Endodermal cell (in vitro differentiated cells): ENCODE data around the gene NEK6. TPM values are rescaled to one million over a fixed set of nuclear protein-coding genes. Genes with fewer than 3 reads are reported as not detected.

Experiments
- DNase-seq: peaks from one replicate; pipeline ENCODE4 v3.0.0-alpha.2; 2017
- H3K27ac ChIP-seq: 2 replicates; pipeline ENCODE4 v1.5.1; 2013; ENCODE audit warnings: mild to moderate bottlenecking, low read depth, low read length, moderate library complexity
- H3K27me3 ChIP-seq: 2 replicates; pipeline ENCODE4 v1.6.1; 2013; ENCODE audit warnings: mild to moderate bottlenecking, low read length, moderate library complexity; ENCODE audit not compliant: insufficient read depth, control insufficient read depth, poor library complexity, severe bottlenecking
- H3K36me3 ChIP-seq: 2 replicates; pipeline ENCODE4 v1.7.0; 2013; ENCODE audit warnings: mild to moderate bottlenecking, low read length, moderate library complexity; ENCODE audit not compliant: control insufficient read depth, insufficient read depth
- H3K4me1 ChIP-seq: one replicate; pipeline ENCODE4 v1.7.0; 2013; ENCODE audit warnings: low read length; ENCODE audit not compliant: control insufficient read depth, insufficient read depth
- H3K4me3 ChIP-seq: 2 replicates; pipeline ENCODE4 v1.5.1; 2013; ENCODE audit warnings: mild to moderate bottlenecking, low read length, moderate library complexity
- H3K9ac ChIP-seq: 2 replicates; pipeline ENCODE4 v1.6.1; 2013; ENCODE audit warnings: mild to moderate bottlenecking, low read length, moderate library complexity; ENCODE audit not compliant: poor library complexity, severe bottlenecking; ENCODE audit errors: extremely low read depth
- H3K9me3 ChIP-seq: 2 replicates; pipeline ENCODE4 v1.6.1; 2013; ENCODE audit warnings: mild to moderate bottlenecking, low read length, moderate library complexity; ENCODE audit not compliant: control insufficient read depth
- H3K27ac Mint-ChIP-seq: 2 replicates; pipeline ENCODE4 v1.8.0; 2020; ENCODE audit warnings: mixed read lengths
- H3K27me3 Mint-ChIP-seq: 2 replicates; pipeline ENCODE4 v1.8.0; 2021; ENCODE audit warnings: mild to moderate bottlenecking, mixed read lengths; ENCODE audit not compliant: insufficient read depth
- H3K36me3 Mint-ChIP-seq: 2 replicates; pipeline ENCODE4 v1.8.0; 2020; ENCODE audit warnings: low read depth, mixed read lengths
- H3K4me1 Mint-ChIP-seq: 2 replicates; pipeline ENCODE4 v1.8.0; 2020; ENCODE audit warnings: mixed read lengths
- H3K4me3 Mint-ChIP-seq: 2 replicates; pipeline ENCODE4 v1.8.0; 2020; ENCODE audit warnings: mild to moderate bottlenecking, moderate library complexity, mixed read lengths
- H3K9me3 Mint-ChIP-seq: 2 replicates; pipeline ENCODE4 v1.8.0; 2020; ENCODE audit warnings: mild to moderate bottlenecking, mixed read lengths
- WGBS, 2 experiments: methylation state at CpG; one replicate each; pipeline versions ENCODE4 v1.1.5 to v1.1.7; 2013; ENCODE audit warnings: missing lambda C conversion rate in 2 of 2, mixed read lengths in 1 of 2; ENCODE audit not compliant: insufficient coverage in 1 of 2, insufficient read length in 1 of 2; 5-methylcytosine and 5-hydroxymethylcytosine counted together
- total RNA-seq, 2 donors: library from RNA; stranded (reverse); fragmentation: NEBNext Ultra II Directional in 1 of 2; extraction: Animal tissue kit (Norgen Biotek cat#: 25700) in 1 of 2; gene quantifications; 2 replicates in 1 of 2; 3 replicates in 1 of 2; pipeline ENCODE4 v1.2.1, GENCODE V29; 2021
- TF ChIP-seq, protein P1 (sequence below): fragments of 200-600 bp; sonication (generic); conservative IDR thresholded peaks from 2 replicates; pipeline ENCODE4 v1.5.0; 2021; ENCODE audit warnings: antibody characterized with exemption, mild to moderate bottlenecking

Gene NEK6
- total RNA-seq, 2 donors from 2014 or later: 17.1 to 32.5 TPM

DNA sequence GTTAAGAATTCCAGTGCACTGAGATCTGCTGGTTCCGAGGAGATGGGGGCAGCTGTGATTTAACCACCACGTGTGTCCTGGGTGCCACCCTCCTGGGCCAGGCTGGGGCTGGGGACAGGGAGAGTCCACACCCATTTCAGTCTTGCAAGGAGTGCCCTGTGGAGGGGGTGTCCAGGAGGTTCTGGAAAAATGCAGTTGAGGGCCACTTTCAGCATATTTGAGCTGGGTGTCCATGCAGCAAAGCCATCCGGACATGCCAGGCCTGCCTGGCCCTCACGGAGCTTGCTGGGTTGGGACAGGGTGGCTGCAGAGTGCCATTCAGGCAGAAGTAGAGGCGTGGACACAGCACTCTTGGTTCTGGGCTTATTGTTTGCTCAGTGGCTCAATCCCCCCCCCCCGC, 68.1 kb downstream of the NEK6 start:
- Histone ChIP-seq H3K4me1 (no peaks in the 10 kb centered on the region), H3K36me3 (no peaks in the 10 kb centered on the region), H3K9me3 (no peaks in the 10 kb centered on the region), H3K27me3 (no peaks in the 10 kb centered on the region), H3K4me3 (no peak overlapping the region), H3K9ac (no peak overlapping the region), H3K27ac (no peak overlapping the region)
- H3K27me3 Mint-ChIP-seq: no peaks in the 10 kb centered on the region
- 84 to 100% methylated on average over 4 to 5 of the region's 6 CpGs for WGBS, 2 experiments
- no peak overlapping the region for H3K27ac Mint-ChIP-seq
- no peak for DNase-seq
- H3K4me3 Mint-ChIP-seq: no peak overlapping the region
- TF ChIP-seq, protein P1, sequence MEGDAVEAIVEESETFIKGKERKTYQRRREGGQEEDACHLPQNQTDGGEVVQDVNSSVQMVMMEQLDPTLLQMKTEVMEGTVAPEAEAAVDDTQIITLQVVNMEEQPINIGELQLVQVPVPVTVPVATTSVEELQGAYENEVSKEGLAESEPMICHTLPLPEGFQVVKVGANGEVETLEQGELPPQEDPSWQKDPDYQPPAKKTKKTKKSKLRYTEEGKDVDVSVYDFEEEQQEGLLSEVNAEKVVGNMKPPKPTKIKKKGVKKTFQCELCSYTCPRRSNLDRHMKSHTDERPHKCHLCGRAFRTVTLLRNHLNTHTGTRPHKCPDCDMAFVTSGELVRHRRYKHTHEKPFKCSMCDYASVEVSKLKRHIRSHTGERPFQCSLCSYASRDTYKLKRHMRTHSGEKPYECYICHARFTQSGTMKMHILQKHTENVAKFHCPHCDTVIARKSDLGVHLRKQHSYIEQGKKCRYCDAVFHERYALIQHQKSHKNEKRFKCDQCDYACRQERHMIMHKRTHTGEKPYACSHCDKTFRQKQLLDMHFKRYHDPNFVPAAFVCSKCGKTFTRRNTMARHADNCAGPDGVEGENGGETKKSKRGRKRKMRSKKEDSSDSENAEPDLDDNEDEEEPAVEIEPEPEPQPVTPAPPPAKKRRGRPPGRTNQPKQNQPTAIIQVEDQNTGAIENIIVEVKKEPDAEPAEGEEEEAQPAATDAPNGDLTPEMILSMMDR: no peak
- H3K4me1 Mint-ChIP-seq: no peaks in the 10 kb centered on the region
- H3K9me3 Mint-ChIP-seq: no peaks in the 10 kb centered on the region
- no peaks in the 10 kb centered on the region for H3K36me3 Mint-ChIP-seq

DNA sequence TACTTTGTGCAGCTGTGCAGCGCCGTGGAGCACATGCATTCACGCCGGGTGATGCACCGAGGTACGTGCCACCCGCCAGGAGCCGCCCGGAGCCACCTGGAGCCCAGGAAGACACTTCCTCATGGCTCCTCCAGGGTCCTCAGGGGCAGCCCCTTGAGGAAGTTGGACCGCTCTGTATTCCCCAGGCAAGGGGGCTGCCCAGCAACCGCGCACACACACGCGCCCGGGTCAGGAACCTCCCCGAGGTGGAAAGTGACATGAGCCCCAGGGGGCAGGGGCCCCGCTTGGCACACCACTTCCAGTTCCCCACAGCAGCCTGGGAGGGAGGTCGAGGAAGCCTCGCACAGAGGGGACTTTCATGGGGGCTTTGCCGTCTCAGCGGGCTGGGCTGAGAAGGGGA, 68.6 kb downstream of the NEK6 start:
- H3K4me3 ChIP-seq: no peak overlapping the region
- no peak overlapping the region for H3K9ac ChIP-seq
- 95 to 99% methylated on average over 12 to 21 of the region's 21 CpGs for WGBS, 2 experiments
- H3K27ac Mint-ChIP-seq: no peak overlapping the region
- H3K9me3 Mint-ChIP-seq: no peaks in the 10 kb centered on the region
- H3K4me3 Mint-ChIP-seq: no peak overlapping the region
- DNase-seq: no peak
- H3K36me3 ChIP-seq: no peaks in the 10 kb centered on the region
- no peaks in the 10 kb centered on the region for H3K4me1 ChIP-seq
- H3K27ac ChIP-seq: no peak overlapping the region
- H3K36me3 Mint-ChIP-seq: no peaks in the 10 kb centered on the region
- no peaks in the 10 kb centered on the region for H3K27me3 Mint-ChIP-seq
- no peaks in the 10 kb centered on the region for H3K9me3 ChIP-seq
- H3K4me1 Mint-ChIP-seq: no peaks in the 10 kb centered on the region
- TF ChIP-seq, protein P1: no peak
- no peaks in the 10 kb centered on the region for H3K27me3 ChIP-seq

DNA sequence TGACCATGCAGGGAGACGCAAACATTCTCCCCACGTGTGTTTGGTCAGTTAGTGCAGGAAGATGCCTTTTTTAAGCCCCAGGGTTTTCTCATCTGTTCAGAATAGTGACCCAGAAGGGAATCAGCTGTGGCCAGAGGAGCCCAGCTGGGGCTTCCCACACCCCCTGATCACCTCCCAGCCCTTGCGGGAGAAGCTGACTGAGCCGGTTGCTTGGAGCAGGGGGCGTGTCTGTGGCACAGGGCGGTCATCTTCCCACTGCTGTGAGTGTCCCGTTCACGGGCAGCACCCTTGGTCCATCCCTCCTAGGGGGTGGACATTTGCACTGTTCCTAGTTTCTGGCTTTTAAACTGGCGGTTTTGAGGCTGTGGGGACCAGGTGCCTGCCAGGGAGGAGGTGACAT, 69.7 kb downstream of the NEK6 start:
- H3K4me3 Mint-ChIP-seq: no peak overlapping the region
- H3K9ac ChIP-seq: no peak overlapping the region
- H3K9me3 Mint-ChIP-seq: no peaks in the 10 kb centered on the region
- no peaks in the 10 kb centered on the region for H3K36me3 ChIP-seq
- H3K36me3 Mint-ChIP-seq: no peaks in the 10 kb centered on the region
- H3K27ac Mint-ChIP-seq: no peak overlapping the region
- H3K27me3 ChIP-seq: no peaks in the 10 kb centered on the region
- no peaks in the 10 kb centered on the region for H3K4me1 Mint-ChIP-seq
- H3K27me3 Mint-ChIP-seq: no peaks in the 10 kb centered on the region
- no peak overlapping the region for H3K27ac ChIP-seq
- TF ChIP-seq, protein P1: no peak
- H3K4me3 ChIP-seq: no peak overlapping the region
- no peaks in the 10 kb centered on the region for H3K4me1 ChIP-seq
- no peaks in the 10 kb centered on the region for H3K9me3 ChIP-seq
- 90 to 96% methylated on average over 3 to 9 of the region's 9 CpGs for WGBS, 2 experiments
- no peak for DNase-seq
